NB4 (cell line): ENCODE results near the gene HTRA1.

Experiments
- POLR2A ChIP-seq: IDR thresholded peaks from 2 replicates; pipeline ENCODE4 v1.6.1; 2011; ENCODE audit warnings: mild to moderate bottlenecking; ENCODE audit not compliant: insufficient read length; ENCODE audit errors: extremely low read depth
- TF ChIP-seq, protein P1 (sequence below): IDR thresholded peaks from one replicate; pipeline ENCODE4 v1.5.1; 2012; ENCODE audit warnings: low read depth, low read length

DNA sequence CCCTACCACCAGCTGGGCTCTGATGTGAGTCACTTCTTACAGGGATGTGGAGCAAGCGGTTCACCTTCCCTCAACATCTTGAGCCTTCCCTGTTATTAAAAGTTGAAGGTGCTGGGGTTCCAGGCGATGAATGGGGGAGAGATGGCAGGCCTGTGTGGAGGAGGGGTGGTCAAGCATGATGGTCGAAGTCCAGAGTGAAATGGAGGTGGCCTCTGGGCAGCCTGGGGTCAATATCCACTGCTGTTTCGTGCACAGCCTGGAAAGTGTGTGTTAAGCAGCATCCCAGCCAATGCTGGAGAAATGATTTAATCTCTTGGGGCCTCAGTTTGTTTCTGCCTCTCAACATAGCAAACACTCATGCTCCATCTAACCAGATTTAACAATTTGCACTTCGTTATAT is 65.5 kb downstream of the HTRA1 start:
- no peak for TF ChIP-seq POLR2A
- TF ChIP-seq, protein P1, sequence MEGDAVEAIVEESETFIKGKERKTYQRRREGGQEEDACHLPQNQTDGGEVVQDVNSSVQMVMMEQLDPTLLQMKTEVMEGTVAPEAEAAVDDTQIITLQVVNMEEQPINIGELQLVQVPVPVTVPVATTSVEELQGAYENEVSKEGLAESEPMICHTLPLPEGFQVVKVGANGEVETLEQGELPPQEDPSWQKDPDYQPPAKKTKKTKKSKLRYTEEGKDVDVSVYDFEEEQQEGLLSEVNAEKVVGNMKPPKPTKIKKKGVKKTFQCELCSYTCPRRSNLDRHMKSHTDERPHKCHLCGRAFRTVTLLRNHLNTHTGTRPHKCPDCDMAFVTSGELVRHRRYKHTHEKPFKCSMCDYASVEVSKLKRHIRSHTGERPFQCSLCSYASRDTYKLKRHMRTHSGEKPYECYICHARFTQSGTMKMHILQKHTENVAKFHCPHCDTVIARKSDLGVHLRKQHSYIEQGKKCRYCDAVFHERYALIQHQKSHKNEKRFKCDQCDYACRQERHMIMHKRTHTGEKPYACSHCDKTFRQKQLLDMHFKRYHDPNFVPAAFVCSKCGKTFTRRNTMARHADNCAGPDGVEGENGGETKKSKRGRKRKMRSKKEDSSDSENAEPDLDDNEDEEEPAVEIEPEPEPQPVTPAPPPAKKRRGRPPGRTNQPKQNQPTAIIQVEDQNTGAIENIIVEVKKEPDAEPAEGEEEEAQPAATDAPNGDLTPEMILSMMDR, result no peak
